ENCODE measurements around the gene TNFRSF4.
"Not testable (repeated sequence)": the region's sequence is repeated elsewhere in the genome, so short reads cannot be mapped to it uniquely, and the experiment has no call there.

TNFRSF4 gene

GRCh38 chr1:1176931-1177330, 37.0 kb downstream of the TNFRSF4 start:
- Histone ChIP-seq H3K27ac (no peak overlapping the region), H3K4me3 (no peak overlapping the region)

GRCh38 chr1:1176063-1176761, 37.7 kb downstream of the TNFRSF4 start:
- H3K27ac ChIP-seq, H3K4me3 ChIP-seq: not testable (repeated sequence)

DNA sequence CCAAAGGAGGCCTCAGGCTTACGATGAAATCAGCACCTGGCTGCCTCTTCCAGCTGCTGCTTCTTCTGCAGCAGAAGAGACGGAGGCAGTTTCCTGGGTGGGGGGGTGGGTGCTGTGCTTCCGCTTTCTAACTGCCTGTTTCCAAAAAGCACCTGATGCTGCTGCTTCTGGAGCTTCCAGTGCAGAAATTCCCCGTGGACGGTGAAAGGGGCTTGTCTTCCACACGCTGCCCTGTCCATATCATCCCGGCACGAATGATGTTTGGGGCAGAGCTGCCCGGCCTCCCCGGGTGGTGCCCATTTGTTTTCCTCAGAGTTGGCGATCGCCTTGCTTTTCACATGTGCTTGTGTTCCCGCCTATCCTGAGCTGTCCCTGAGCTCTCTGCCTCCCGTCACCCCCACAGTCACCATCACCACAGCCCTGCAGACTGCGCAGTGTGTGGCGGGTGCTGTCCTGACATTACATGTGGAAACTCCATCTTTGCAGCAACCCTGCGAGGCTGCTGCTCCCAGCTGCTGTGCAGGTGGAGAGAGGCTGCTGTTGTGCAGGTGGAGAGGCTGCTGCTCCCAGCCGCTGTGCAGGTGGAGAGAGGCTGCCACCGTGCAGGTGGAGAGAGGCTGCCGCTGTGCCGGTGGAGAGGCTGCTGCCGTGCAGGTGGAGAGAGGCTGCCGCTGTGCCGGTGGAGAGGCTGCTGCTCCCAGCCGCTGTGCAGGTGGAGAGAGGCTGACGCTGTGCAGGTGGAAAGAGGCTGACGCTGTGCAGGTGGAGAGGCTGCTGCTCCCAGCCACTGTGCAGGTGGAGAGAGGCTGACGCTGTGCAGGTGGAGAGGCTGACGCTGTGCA, 38.5 kb downstream of the TNFRSF4 start:
- no peak overlapping the region for H3K27ac ChIP-seq
- H3K4me3 ChIP-seq, result no peak overlapping the region

DNA sequence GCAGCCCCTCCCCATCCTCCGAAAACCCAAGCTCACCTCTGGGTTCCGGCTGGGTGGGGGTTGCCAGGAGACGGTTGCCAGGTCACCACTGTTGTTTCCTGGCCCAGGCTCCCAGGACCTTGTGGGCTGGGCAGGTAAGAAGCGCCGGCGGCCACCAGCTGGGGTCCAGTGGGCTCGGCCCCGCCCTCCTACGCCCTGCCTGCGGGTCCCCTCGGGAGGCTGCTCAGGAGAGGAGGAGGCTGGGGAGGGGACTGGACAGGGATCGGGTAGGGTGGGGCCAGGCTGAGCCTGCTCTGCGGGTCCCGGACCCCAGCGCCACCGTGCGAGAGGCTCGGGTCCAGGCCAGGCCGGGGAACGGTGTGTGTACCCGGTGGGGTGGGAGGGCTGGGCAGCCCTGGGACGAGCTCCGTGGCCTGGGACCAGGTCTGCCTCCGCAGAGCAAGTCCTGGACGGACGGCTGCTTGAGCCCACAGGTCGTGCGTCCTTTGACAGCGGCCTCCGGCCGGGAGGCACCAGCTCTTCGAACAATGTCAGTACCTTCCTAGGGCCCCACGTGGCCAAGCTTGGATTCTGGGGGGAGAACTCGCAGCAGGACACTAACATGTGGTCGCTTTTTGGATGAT, 40.0 kb downstream of the TNFRSF4 start, which contains the start of gene TTLL10:
Gene TTLL10, plus strand, starts transcription at position 88 of the 623 bp plus-strand sequence. CDS start 5,336 bp downstream, outside the sequence.
- H3K4me3 ChIP-seq, result no peak within 1 kb of the TSS
- H3K27ac ChIP-seq, result no peak within 1 kb of the TSS

DNA sequence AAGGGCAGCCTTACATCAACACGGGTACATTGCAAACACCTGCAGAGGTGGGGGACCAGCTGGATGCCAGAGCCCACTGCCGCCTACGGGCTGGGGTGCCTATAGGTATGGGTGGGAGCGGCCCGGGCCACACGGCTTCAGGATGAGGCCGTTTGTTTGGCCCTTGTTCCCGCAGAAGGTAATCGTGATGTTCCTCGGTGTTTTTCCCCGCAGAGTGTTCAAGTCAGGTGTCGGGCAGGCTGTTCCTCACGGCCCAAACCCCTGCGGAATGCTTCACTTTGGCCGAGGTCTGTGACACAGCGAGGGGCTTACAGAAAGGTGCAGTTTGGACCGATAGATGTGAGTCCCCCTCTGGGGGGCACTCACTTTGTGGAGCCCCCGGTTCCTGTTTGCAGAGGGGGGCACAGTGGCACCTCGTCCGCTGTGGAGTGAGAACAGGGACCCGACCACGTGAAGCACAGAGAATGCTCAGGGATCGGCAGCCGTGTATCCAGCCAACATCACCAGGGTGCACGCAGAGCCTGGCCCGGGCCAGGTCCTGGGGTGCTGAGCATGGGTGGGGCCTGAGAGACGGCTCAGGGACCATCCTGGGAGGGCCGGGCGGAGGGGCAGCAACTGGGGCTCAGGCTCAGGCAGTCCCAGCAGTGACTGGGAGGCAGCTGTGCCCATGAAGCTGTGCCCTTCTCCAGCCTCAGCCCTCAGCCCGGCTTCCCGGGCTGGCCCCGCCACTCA, 40.7 kb downstream of the TNFRSF4 start:
- Histone ChIP-seq H3K27ac (no peak overlapping the region), H3K4me3 (no peak overlapping the region)

GRCh38 chr1:1171546-1172340, 42.2 kb downstream of the TNFRSF4 start:
- Histone ChIP-seq H3K4me3 (no peak overlapping the region), H3K27ac (no peak overlapping the region)

- no peak overlapping the region for H3K27ac ChIP-seq
- no peak overlapping the region for H3K4me3 ChIP-seq
Measured at GRCh38 chr1:1171161-1171545, 42.8 kb downstream of the TNFRSF4 start.

DNA sequence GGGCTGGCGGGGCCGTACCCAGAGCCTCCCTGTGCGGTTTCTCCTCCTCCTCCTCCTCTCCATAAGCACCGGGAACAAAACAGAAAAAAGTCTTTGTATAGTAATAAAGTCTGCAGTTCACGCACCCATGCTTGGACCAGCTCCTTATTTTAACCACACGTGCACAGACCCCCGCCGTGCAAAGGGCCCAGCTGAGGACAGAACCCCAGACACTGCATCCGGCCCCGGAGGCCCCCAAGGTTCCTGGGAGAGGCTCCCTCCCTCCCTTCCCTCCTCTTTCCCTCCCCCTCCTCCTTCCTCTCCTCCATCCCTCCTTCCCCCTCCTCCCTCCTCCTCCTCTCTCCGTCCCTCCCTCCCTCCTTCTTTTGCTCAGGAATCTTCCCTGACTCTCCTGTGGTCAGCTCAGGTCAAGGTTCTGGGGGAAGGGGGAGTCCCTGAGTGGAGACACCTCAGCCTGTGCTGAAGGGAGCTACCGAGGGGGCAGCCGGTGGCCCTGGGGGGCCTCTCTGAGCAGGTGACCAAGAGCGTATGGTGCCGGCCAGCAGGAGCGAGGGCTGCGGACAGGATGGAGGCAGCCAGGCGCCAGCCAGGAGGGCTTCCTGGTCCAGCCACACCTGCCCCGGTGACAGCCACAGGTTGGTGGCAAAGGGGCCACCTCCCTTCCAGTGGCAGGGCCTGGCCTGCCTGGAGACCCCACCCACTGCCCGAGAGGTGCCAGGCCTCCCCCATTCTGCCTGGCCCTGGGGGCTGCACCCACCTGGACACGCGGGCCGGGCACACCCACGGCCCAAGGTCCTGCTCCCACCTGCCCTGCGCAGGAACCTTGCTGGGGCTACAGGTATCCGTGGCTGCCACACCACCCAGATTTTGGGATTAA, 43.5 kb downstream of the TNFRSF4 start:
- Histone ChIP-seq H3K27ac (no peak overlapping the region), H3K4me3 (no peak overlapping the region)

- Histone ChIP-seq H3K4me3 (no peak overlapping the region), H3K27ac (no peak overlapping the region)
Measured at GRCh38 chr1:1169429-1170214, 44.3 kb downstream of the TNFRSF4 start.

GRCh38 chr1:1168451-1169411, 45.2 kb downstream of the TNFRSF4 start:
- no peak overlapping the region for H3K27ac ChIP-seq

GRCh38 chr1:1167841-1168450, 46.0 kb downstream of the TNFRSF4 start:
- Histone ChIP-seq H3K27ac (no peak overlapping the region), H3K4me3 (no peak overlapping the region)

More at GRCh38 chr1:1168451-1169411, 45.2 kb downstream of the TNFRSF4 start:
- H3K4me3 ChIP-seq, result no peak overlapping the region

- Histone ChIP-seq H3K27ac (no peak overlapping the region), H3K4me3 (no peak overlapping the region)
Measured at GRCh38 chr1:1167398-1167821, 46.5 kb downstream of the TNFRSF4 start.

- Histone ChIP-seq H3K4me3 (peak overlapping the region in 1 of 7 experiments; percentile 57), H3K27ac (peak overlapping the region in 5 of 21 experiments; percentile 1 to 90 (median 82))
Measured at GRCh38 chr1:1166642-1167397, 47.1 kb downstream of the TNFRSF4 start.

GRCh38 chr1:1165900-1166421, 48.0 kb downstream of the TNFRSF4 start:
- peak overlapping the region in 6 of 7 experiments; percentile 29 to 57 (median 40) for H3K4me3 ChIP-seq
- peak overlapping the region in 13 of 21 experiments; percentile 1 to 90 (median 82) for H3K27ac ChIP-seq

GRCh38 chr1:1165485-1165884, 48.5 kb downstream of the TNFRSF4 start:
- peak overlapping the region in 6 of 7 experiments; percentile 29 to 57 (median 40) for H3K4me3 ChIP-seq
- peak overlapping the region in 16 of 21 experiments; percentile 41 to 90 (median 80) for H3K27ac ChIP-seq

Data from skin epidermis (tissue), 12 donors.